HepG2 (cell line): ENCODE measurements around the gene CCDC201. TPM values are rescaled to one million over a fixed set of nuclear protein-coding genes. Genes with fewer than 3 reads are reported as not detected.

ENCODE experiments used
- CEBPZ ChIP-seq: IDR thresholded peaks from 2 replicates; pipeline ENCODE4 v1.6.1; 2012; ENCODE audit warnings: low read length, improper control_type of control experiment
- HDAC2 ChIP-seq: sonication (generic); formaldehyde crosslinking; IDR thresholded peaks from 2 replicates; pipeline ENCODE4 v1.4.0; 2020; ENCODE audit warnings: missing genetic modification reagents
- JDP2 ChIP-seq: sonication (generic); formaldehyde crosslinking; IDR thresholded peaks from 2 replicates; pipeline ENCODE4 v1.8.1; 2022; ENCODE audit warnings: missing genetic modification reagents, borderline replicate concordance
- MBD4 ChIP-seq: IDR thresholded peaks from 2 replicates; pipeline ENCODE4 v1.6.1; 2012; ENCODE audit warnings: low read length, inconsistent platforms, borderline replicate concordance
- MTERF4 ChIP-seq: sonication (generic); formaldehyde crosslinking; IDR thresholded peaks from 2 replicates; pipeline ENCODE4 v1.8.0; 2023; ENCODE audit warnings: mild to moderate bottlenecking, missing genetic modification reagents
- MXD4 ChIP-seq: IDR thresholded peaks from 2 replicates; pipeline ENCODE4 v1.6.1; 2016; ENCODE audit warnings: mild to moderate bottlenecking, missing biosample characterization, missing genetic modification reagents
- NPAS2 ChIP-seq: sonication (generic); formaldehyde crosslinking; IDR thresholded peaks from 2 replicates; pipeline ENCODE4 v1.8.0; 2022; ENCODE audit warnings: mild to moderate bottlenecking, missing genetic modification reagents, borderline replicate concordance
- NRL ChIP-seq: sonication (generic); formaldehyde crosslinking; IDR thresholded peaks from 2 replicates; pipeline ENCODE4 v1.5.0; 2020; ENCODE audit warnings: missing genetic modification reagents, mild to moderate bottlenecking, moderate library complexity, borderline replicate concordance
- RERE ChIP-seq: IDR thresholded peaks from 2 replicates; pipeline ENCODE4 v1.6.1; 2016; ENCODE audit warnings: low read depth, missing genetic modification reagents, missing compliant biosample characterization
- SIN3A ChIP-seq: IDR thresholded peaks from 2 replicates; pipeline ENCODE4 v1.6.1; 2011; ENCODE audit warnings: low read depth, mild to moderate bottlenecking, control low read depth, low read length, borderline replicate concordance
- SKIL ChIP-seq: sonication (generic); formaldehyde crosslinking; IDR thresholded peaks from 2 replicates; pipeline ENCODE4 v1.8.0; 2022; ENCODE audit warnings: missing genetic modification reagents, mild to moderate bottlenecking, moderate library complexity, borderline replicate concordance
- SMC3 ChIP-seq: IDR thresholded peaks from 2 replicates; pipeline ENCODE4 v1.6.1; 2011; ENCODE audit warnings: low read length, improper control_type of control experiment
- THRA ChIP-seq: sonication (generic); formaldehyde crosslinking; IDR thresholded peaks from 2 replicates; pipeline ENCODE4 v1.4.0; 2020; ENCODE audit warnings: missing genetic modification reagents, borderline replicate concordance
- ZNF431 ChIP-seq: sonication (generic); formaldehyde crosslinking; IDR thresholded peaks from 2 replicates; pipeline ENCODE4 v1.9.0; 2022; ENCODE audit warnings: missing genetic modification reagents, low read depth, mild to moderate bottlenecking, borderline replicate concordance
- polyA plus RNA-seq, 8 experiments: library from polyadenylated mRNA; depleted of rRNA in 3 of 8; stranded (reverse) in 7 of 8; unstranded in 1 of 8; fragments of >200 nt; fragmentation: Illumina TruSeq in 4 of 8; extraction: Trizol in 4 of 8; gene quantifications; 2 replicates each; pipeline versions ENCODE4 v1.2.1 to v1.2.3, GENCODE V29; 2011 to 2016; ENCODE audit warnings: low read depth in 4 of 8, missing spikeins in 1 of 8, mixed read lengths in 1 of 8; ENCODE audit not compliant: insufficient read depth in 1 of 8
- total RNA-seq, 5 experiments: library from RNA; depleted of rRNA; stranded (reverse); fragments of >200 nt; fragmentation: Illumina TruSeq; extraction: Trizol; gene quantifications; 2 replicates each; pipeline ENCODE4 v1.2.3, GENCODE V29; 2016; ENCODE audit warnings: low read depth in 1 of 5

The CCDC201 gene
- total and polyA plus RNA-seq, 2 of the 13 experiments (the other 11 are each of a cell fraction or from before 2014, with no cell fraction given), result 0.92 TPM; not detected in 1

GRCh38 chr7:45885264-45885882, 12.5 kb upstream of the CCDC201 start (continued):
- TF ChIP-seq MXD4 (CRISPR knock-in tag) (peak; percentile 61; the same call in 1 of the 2 replicates), MTERF4 (CRISPR knock-in tag) (no peak), SKIL (CRISPR knock-in tag) (peak; percentile 91), NPAS2 (CRISPR knock-in tag) (no peak), JDP2 (peak; percentile 79; the same call in 1 of the 2 replicates), SMC3 (no peak; the same call in 1 of the 2 replicates), SIN3A (no peak; the same call in 1 of the 2 replicates), NRL (CRISPR knock-in tag) (0 out of 2 replicates have a peak, but pooled peaks have one; percentile 47), RERE (peak; percentile 95), HDAC2 (CRISPR knock-in tag) (peak; percentile 97), MBD4 (no peak), THRA (CRISPR knock-in tag) (peak; percentile 83; the same call in 1 of the 2 replicates), CEBPZ (no peak), ZNF431 (peak; percentile 91)
